Stimulated activated CD4-positive, alpha-beta T cell treated with anti-CD3 and anti-CD28 coated beads, Interleukin-15, amount 100 ng/mL, for 1 hour (primary cell): ENCODE results near the gene OSGIN1.

Source experiments
- DNase-seq, 2 donors: peaks; one replicate each; pipeline ENCODE4 v3.0.0-alpha.2; 2020; ENCODE audit warnings: low read depth in 1 of 2, low spot score in 1 of 2

The OSGIN1 gene

GRCh38 chr16:83952940-83953795 lies at the start of gene OSGIN1:
Gene OSGIN1 (plus strand): TSS chr16:83953240. CDS start chr16:83957672, 4,432 bp downstream.
- DNase-seq, result peak in 1 of 2 donors; percentile 75

- DNase-seq, result no peak
These were observed 49.3 kb upstream of the OSGIN1 start for GRCh38 chr16:83903751-83904150.

DNA sequence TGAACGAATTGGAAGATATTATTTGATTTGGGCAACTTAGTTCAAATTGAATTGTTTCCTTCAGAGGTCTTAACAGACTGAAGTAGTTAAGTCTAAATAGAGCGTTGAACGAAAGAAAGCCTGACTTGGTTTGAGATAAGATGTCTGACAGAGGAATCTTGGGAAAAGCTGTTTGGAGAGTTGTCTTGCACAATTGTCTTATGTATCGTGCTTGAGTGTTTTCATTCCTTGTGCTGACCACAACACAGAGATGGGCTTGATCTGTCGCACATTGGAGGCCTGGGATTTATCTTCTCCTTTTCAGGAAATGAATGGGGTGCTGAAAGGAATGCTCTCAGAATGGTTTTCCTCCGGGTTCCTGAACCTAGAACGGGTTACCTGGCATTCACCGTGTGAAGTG lies 46.4 kb upstream of the OSGIN1 start:
- no peak for DNase-seq

DNA sequence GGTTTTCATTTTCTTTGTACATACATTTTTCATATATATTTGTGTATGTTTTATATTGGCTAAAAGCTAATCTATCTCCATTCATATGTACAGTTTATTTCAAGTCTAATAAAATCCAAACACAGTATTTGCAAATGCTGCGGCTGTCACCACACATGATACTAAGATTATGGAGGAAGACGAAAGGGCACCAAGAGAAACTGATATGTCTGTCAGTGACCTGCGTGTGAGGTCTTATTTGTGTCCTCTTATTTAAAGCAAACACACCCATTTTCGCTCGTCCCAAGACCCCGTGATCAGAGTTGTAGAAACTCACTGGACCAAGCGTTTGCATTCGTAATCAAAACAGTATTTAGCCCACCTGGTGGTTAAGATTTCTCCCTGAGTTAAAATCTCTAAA lies 45.9 kb upstream of the OSGIN1 start:
- no peak for DNase-seq

- DNase-seq, result no peak
These were observed 45.3 kb upstream of the OSGIN1 start for GRCh38 chr16:83907631-83908250.

- no peak for DNase-seq
These were observed 44.2 kb upstream of the OSGIN1 start for GRCh38 chr16:83908798-83909197.

DNA sequence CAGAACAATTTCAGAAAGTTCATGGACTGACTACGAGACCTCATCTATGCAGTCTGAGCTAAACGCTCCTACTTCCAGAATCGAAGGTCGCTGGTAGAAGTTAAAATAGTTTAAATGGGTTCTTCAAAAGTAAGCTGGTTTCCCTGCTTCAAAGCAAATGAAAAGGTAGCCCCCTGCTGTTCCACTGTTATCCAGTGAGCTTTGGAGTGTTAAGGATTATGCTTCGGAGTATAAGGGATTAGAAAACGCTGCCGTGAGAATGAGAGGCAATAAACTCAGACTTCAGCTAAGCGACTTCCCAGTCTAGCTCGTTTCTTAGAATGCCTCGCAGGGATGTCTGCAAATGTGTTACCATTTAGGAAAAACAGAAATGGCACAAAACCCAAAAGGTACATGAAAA lies 41.8 kb upstream of the OSGIN1 start:
- DNase-seq, result no peak

- DNase-seq, result no peak
These were observed 40.4 kb upstream of the OSGIN1 start for GRCh38 chr16:83912519-83913244.

DNA sequence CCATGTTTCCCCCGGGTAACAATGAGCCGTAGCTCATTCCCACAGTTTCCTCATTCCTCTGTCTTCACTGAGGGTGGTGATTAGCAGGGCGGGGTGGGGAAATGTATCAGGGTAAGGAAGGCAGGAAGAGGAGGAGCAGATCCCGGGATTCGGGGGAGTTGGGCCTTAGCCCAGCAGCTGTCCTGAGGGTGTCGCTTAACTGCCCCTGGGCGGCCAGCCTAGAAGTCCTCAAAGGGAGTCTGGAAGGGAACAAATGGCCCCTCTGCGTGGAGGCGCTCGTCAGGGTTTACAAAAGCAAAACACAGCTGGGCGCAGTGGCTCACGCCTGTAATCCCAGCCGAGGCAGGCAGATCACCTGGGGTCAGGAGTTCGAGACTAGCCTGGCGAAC lies 39.8 kb upstream of the OSGIN1 start:
- no peak for DNase-seq

DNA sequence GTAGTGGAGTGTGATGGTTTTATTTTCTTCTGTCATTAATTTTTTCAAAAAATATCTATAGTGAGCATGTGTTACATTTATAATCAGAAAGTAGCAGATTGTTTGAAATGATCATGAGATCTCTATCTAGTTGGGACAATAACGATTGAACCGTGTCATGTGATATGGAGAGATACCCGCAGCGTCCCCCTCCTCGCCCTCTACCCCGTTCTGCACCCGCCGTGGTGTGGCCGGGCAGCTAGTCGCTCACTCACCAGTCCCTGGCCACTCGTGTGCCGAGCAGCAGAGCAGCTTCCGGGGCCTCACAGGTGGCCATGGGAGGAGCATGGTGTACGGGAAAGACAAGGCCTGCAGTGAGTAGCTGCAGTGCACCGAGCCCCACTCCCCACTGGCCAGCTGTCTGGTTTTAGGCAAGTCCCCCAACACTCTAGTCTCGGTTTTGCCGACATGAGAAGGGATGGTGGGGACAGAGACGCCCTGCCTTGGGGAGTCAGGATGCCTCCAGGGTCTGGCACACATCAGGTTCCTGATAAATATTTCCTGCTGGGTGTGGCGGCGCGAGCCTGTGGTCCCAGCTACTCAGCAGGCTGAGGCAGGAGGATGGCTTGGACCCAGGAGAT lies 38.8 kb upstream of the OSGIN1 start:
- DNase-seq, result no peak

DNA sequence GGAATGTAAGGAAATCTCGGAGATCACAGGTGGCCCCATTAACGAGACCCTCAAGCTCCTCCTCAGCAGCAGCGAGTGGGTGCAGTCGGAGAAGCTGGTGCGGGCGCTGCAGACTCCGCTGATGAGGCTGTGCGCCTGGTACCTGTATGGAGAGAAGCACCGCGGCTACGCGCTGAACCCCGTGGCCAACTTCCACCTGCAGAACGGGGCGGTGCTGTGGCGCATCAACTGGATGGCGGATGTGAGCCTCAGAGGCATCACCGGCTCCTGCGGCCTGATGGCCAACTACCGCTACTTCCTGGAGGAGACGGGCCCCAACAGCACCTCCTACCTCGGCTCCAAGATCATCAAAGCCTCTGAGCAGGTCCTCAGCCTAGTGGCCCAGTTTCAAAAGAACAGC lies 38.0 kb upstream of the OSGIN1 start:
- DNase-seq, result no peak

DNA sequence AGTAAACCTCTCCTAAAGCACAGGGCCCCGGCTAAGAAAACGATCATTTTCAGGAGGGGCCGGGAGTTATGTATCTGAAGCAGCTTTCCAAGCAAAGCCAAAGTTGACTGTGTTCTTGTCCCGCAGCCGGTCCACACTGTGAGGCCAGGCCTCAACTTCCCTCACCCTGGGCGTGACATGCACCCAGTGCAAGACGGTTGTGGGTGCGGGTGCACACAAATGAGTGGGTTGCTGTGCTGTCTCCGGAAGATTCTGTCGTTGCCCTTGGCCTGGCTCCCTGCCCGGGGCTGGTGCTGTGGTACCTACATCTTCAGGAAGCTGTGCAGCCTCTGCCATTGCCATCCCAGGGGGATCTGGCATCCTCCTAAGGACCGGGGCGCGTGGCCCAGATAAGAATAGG lies 37.5 kb upstream of the OSGIN1 start:
- no peak for DNase-seq

DNA sequence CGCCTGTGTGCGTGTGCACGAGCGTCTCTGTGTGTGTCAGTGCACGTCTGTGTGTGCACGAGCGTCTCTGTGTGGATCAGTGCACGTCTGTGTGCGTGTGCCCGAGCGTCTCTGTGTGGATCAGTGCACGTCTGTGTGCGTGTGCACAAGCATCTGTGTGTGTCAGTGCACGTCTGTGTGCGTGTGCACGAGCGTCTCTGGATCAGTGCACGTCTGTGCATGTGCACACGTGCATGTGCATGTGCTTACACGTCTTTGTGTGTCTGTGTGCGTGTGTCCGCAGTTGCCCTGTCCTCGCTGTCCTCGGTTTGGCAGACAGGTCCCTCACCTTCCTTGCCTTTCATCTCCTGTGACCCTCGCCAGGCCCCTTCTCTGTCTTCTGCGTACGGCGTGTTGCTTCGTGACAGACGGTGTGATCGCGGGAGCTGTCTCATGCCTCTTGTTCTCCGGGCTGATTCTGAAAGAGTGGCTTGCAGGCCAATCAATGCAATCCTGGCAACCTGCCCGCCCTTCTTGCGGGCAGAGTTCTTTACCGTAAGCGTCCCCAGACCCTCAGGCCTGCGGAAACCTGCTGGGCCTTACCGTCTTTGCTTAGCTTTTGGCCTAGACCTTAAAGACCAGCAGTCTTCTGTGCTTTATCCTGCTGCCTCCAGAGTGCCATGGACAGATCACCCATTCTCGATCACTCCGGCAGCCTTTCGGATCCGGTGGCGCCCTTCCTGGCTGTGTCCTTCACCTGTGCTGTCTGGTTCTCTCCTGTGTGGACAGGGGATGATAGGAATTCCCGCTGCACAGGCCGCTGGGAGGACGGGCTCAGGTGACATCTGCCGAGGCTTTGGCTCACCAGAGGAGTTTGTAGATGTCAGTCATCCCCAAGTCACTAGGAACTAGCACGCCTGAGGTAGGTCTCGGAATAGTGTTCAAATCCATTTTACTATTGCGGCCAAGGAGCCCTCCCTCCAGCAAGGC lies 35.6 kb upstream of the OSGIN1 start:
- no peak for DNase-seq

DNA sequence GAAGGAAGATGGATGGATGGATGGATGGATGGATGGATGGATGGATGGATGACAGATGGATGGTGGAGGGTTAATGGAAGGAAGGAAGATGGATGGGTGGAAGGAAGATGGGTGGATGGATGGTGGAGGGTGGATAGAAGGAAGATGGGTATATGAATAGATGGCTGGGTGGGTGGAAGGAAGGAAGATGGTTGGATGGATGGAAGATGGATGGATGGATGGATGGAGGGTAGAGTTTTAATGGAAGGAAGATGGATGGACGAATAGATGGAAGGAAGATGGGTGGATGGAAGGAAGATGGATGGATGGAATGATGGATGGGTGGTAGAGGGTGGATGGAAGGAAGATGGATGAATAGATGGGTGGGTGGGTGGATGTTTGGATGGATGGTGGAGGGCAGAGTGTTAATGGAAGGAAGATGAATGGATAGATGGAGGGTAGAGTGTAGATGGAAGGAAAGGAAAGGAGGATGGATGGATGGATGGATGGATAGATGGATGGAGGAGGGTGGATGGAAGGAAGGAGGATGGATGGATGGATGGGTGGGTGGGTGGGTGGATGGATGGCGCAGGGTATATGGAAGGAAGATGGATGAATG lies 32.0 kb upstream of the OSGIN1 start:
- DNase-seq, result no peak

DNA sequence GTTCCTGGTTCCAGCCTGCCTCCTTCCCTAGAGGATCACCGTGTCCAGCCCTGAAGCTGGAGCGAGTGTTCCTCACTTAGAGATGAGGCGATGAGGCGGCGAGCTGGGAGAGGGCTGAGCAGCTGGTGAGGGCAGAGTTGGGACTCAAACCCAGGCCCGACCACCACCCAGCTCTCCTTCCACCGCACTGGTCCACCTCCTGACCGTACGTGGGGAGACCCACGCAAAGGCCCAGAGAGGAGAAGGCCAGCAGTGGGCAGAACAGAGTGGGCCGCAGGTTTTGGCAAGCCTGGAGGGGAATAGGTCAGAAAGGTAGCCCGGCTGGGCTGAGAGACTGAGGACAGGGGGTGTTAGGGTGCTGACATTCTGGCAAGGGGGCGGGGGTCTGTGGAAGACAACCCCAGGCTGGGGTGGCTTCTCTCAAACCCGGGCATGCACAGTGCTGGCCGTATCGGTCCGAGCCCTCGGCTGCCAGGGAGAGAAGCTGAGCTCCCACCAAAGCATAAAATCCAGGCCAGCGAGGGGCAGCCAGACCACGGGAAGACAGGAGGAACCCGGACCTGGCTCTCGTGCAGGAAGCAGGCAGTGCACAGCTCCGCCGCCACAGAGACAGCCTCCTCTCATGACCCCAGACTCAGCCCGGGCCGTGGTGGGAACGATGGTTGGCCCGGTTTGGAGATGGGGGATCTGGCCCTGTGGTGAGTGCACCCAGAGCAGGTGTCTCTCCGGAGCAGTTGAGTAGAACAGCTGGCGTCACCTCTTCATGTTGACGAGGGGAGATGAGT lies 29.3 kb upstream of the OSGIN1 start:
- no peak for DNase-seq

GRCh38 chr16:83924686-83925085 lies 28.4 kb upstream of the OSGIN1 start:
- DNase-seq, result no peak

- DNase-seq, result no peak
These were observed 27.7 kb upstream of the OSGIN1 start for GRCh38 chr16:83925095-83925905.

DNA sequence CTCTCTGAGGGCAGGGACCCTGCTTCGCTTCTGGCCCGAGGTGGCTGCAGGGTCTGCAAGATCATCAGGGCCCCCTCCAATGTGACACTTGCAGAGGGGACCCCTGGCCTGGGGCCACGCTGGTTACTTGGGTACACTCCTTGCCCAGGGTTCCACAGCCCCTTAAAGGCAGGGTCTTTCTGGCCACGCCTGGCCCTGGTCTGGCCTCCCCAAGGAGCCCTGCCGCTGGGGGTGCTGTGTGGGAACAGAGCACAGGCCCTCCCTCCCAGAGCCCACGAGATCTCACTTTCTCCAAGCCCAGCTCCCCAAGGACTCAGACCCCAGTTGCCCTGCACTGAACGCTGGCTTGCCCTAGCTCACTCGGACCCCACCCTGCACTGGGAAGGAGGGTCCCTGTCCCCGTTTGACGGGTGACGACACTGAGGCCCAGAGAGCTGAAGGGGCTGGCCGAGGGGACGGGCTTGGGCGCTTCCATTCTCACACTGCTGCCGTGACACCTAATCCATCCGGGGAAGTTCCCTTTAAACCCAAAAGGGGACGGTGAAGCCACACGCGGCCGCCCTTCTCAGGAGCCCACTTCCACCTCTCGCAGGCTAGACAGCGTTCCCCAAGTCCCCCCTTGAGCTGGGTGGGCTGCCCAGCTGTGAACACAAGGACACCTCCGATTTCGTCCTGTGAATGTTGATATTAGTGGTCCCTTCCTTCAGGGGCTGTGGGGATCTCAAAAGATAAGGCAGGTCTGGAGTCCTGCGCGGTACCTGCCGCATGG lies 26.9 kb upstream of the OSGIN1 start:
- DNase-seq, result no peak
